GM15510 (cell line): ENCODE data around the gene DCTD.

Experiments
- POLR2A ChIP-seq: IDR thresholded peaks from 3 replicates; pipeline ENCODE4 v1.6.1; 2011; ENCODE audit warnings: borderline replicate concordance; ENCODE audit not compliant: insufficient read length; ENCODE audit errors: extremely low read depth

Gene DCTD

DNA sequence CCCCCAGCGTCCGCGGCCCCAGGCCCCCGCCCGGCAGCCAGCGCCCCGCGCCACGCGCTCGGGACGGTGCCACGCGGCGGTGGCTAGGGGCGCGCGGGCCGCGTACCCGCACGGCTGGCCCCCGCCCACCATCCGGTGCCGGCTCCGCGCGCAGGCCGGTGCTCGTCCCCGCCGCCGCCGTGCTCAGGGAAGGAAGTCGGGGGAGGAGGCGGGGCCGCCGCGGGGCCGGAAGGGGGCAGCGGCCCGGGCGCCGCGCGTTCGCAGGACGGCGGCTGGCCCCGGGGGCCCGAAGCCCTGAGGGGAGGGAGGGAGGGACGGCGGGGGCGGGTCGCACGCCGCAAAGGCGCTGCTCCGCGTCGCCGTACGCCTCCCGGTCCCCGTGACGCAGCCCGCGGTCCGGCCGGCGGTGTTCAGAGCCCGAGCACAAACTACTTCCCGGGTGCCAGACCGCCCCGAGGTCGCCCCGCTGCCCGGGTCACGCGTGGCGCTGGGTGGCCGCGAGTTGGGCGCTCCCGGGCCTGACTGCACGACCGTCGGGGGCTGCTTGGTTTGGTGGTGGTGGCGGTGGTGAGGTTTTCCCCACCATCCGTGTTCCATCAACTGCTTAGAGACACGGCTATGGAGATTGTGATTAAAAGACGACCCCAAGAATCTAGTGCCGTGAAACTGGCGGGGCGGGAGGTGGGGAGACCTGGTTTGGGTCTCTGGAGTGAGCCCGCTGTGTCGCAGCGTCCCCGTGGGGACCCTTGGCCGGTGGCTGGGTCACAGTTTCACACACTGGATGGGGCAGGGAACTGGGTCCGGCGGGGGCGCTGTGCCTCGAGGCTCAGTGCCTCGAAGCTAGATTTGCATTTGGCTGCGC lies at the start of gene DCTD:
DCTD (minus strand) TSS at position 205 of the 862 bp plus-strand sequence. CDS start 1,818 bp downstream, outside the sequence.
- TF ChIP-seq POLR2A: peak; percentile 77

DNA sequence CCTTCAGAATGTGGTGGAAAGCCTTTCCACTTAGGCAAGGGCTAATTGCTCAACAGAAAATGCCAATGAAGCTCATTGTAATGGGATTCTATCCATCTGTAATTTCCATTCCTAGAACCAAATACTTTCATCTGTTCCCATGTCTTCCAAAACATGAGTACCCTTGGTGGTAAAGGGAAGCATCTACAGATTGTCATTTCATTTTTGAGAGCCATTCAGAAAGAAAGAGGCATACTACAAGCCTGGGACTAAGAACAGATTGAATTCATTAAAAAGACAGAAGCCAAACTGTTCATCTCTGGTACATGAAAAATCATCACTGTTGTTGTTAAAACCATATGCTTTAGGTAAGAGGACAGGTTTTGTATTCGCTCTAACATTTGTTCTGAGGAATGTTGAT lies 43.6 kb upstream of the DCTD start:
- TF ChIP-seq POLR2A: no peak

- TF ChIP-seq POLR2A: no peak
Measured at GRCh38 chr4:182960228-182960627, 43.0 kb upstream of the DCTD start.

DNA sequence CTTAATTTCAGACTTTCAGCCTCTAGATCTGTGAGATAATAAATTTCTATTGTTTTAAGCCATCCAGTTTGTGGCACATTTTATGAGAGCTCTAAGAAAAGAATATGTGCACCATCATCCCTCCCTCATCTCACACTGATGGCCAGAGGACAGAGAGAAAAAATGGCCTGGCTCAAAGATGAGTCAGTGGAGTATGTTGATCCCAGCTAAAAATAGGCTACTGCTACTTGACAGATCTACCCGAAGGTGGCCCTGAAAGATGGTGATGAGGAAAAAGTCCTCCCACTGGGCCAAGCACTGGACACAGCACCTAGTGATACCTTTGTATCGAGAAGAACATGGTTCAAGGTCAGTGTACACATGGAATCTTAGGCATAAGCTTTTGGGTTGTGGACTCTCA lies 38.2 kb upstream of the DCTD start:
- no peak for TF ChIP-seq POLR2A

DNA sequence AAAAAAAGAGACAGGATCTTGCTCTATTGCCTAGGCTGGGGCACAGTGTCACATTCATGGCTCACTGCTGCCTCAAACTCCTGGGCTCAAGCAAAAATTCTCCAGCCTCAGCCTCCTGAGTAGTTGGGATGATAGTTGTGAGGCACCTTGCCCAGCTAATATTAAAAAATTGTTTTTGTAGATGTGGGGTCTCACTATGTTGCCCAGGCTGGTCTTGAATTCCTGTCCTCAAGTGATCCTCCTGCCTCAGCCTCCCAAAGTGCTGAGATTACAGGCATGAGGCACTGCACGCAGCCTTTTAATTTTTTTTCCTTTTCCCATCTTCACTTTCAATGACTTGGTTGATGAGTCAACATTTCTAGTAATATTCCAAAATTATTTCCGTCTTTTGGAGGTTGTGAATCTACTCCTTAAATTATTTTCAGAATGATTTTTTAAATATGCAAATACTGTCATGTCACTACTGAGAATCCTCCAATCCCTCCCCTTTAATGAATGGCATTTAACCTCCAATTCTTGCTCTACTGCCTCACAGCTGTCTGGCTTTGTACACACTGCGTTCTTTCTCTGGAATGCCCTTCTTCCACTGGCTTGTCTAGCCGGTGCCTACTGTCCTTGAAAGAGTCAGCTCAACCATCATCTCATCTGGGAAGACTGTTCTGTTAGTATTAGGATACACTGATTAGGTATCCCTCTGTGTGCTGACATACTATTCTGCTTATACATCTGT lies 27.5 kb upstream of the DCTD start:
- no peak for TF ChIP-seq POLR2A

GRCh38 chr4:182939680-182940079 lies 22.5 kb upstream of the DCTD start:
- no peak for TF ChIP-seq POLR2A

GRCh38 chr4:182938205-182938645 lies 21.0 kb upstream of the DCTD start:
- TF ChIP-seq POLR2A: no peak

DNA sequence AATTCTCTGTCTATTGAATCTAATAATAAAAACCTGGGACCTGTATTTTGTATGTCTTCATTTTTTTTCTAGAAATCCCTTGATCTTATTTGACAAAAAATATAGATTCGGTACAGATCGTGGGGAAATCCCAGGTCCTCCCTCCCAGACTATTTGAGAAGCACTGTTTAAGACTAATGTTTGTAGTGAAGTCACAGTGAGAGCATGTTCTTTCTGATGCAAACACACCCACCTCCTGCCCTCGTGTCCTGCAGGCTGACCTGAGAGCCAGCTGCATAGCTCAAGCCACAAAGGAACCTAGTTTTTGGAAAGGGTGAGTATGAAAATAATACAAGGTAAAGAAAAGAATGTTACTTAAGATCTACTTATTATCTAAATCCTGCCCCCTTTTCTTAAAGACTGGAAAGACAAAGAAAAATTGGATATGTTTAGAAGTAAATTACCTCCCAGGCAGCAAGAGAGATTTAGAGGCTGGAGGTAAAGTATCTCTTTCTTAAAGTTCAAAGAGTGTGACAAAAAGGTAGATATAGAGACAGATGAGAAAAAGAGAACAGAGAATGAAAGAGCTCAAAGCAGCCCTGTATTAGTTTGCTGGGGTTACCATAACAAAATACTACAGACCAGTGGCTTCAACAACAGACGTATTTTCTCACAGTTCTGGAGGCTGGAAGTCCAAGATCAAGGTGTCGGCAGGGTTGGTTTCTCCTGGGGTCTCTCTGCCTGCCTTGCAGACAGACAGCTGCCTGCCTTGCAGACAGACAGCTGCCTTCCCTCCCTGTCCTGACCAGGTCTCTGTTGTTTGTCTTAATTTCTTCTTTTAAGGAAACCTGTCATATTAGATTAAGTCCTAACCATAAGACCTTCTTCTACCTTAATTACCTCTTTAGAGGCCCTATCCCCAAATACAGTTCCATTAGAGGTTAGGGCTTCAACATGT lies 20.4 kb upstream of the DCTD start:
- no peak for TF ChIP-seq POLR2A

- no peak for TF ChIP-seq POLR2A
Measured at GRCh38 chr4:182932651-182933050, 15.5 kb upstream of the DCTD start.

DNA sequence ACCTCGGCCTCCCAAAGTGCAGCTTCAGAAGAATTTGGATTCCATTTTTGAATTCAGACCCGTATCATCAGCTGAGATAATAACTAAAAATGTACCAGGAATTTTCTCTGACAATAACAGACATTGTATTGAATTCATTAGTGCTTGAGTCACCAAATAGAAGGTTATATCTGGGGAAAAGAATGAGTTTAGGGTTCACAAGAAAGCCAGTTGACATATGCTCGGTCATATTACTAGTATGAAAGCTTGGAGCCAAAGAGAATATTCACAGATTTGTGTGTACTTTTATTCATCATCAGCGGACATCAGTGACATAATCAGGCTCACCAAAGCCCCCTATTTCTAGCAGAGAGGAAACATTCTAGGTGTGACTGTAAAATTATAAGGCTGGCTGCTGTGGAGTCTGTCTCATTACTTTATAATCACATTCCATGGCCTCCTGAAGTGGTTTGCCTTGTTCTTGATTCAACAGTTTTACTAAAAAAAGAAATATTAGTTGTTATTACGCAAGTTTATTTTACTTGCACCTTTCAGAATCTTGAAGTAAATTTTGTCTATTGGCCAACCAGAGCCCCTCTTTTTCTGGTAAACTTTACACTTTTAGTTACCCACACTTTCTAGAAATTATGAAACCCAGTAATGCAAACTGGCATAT lies 14.6 kb upstream of the DCTD start:
- TF ChIP-seq POLR2A: no peak

- no peak for TF ChIP-seq POLR2A
Measured at GRCh38 chr4:182930889-182931288, 13.7 kb upstream of the DCTD start.

GRCh38 chr4:182929296-182929695 lies 12.1 kb upstream of the DCTD start:
- no peak for TF ChIP-seq POLR2A

DNA sequence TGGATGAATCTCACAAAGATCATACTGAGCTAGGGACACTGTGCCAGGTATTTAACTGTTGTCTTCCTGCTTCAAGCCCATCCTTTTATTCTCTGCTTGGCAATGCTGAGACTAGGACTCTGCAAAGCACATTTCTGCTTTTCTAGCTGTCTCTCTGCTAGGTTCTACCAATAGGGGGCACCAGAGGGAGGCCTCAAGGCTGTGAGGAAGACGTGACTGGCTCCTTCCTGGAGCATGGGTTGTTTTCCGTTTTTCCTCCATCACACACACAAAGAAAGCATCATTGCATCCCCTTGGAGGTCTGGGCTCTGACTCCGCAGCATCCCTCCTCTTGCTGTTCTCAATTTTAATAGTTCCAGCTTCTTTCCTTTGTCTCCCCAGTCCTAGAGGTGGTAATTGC lies 10.9 kb upstream of the DCTD start:
- TF ChIP-seq POLR2A: no peak

- no peak for TF ChIP-seq POLR2A
Measured at GRCh38 chr4:182927505-182927904, 10.3 kb upstream of the DCTD start.

DNA sequence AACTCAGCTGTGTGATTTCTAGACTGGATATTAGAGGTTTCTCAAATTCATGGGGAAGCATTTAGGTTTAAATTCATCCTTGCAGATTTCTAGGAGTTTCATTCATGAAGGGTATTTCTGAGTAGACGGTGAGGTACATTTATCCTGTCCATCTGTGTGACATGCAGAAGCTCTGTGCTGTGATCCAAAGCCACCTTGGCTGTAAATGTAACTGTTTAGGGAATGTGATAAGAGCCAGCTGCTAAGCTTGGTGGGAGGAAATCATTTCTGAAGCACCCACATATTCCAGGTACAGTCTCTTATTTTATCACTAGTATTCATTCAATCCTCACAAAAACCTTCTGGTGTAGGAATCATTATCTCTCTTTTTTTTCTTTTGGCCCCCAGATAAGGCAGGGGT lies 8.7 kb upstream of the DCTD start:
- TF ChIP-seq POLR2A: no peak

DNA sequence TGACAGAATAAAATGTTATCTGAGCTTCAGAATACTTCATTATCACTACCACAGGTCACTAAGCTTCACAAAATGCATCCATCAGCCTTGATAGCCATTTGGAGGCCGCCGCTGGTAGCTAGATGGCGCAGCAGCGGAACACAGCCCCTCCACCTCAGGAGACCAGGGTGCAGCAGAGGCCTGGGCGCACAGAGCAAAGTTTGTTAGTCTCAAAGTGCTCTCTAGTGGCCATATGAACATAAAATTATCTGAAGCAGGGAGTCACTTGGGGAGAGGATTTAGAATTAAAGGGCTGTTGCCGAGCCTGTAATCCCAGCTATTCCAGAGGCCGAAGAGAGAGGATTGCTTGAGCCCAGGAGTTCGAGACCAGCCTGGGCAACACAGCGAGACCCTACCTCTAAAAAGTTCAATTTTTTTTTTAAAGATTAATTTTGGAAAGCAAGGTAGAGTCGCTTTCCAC lies 8.1 kb upstream of the DCTD start:
- TF ChIP-seq POLR2A: no peak
